8988T (cell line): ENCODE data around the gene DACT1.

Source experiments
- DNase-seq: peaks from one replicate; pipeline ENCODE4 v3.0.0; 2011

DACT1 gene

DNA sequence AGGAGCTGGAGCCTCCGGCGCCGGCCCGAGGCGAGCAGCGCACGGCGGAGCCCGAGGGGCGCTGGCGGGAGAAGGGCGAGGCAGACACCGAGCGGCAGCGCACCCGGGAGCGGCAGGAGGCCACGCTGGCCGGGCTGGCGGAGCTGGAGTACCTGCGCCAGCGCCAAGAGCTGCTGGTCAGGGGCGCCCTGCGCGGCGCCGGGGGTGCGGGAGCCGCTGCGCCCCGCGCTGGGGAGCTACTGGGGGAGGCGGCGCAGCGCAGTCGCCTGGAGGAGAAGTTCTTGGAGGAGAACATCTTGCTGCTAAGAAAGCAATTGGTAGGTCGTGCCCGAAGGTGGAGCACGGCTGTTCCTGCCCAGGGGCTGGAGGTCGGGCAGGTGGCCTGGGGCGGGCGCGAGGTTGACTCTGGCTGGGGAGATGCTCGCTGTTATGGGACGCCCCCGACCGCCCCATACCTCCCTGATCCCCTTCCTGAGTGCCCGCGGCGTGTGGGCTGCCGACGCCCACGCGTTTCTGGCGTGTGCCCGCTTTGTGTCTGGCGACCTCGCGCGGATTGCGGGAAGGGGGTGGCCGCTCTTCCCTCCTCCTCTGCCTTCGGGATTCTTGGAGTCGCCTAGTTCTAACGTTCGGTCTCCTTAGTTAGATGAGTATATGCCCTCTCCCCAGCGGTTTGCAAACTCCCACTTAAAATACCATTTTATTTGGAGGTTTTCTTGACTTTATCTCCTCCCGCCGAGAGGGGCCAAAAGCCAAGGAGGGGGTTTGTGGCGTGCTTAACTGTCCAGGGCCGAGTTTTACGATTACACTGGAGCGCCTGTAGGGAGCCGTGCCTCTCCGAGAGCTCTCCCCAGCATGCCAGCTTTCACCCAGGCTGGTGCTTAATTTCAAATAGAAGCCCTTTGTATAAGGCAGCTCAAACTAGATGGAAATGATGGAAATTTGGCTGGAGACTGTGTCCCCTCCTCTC is 752 bp downstream of the DACT1 start:
- DNase-seq, result peak; percentile 28

- no peak for DNase-seq
Observed at GRCh38 chr14:58639198-58639565, 1.4 kb downstream of the DACT1 start.

DNA sequence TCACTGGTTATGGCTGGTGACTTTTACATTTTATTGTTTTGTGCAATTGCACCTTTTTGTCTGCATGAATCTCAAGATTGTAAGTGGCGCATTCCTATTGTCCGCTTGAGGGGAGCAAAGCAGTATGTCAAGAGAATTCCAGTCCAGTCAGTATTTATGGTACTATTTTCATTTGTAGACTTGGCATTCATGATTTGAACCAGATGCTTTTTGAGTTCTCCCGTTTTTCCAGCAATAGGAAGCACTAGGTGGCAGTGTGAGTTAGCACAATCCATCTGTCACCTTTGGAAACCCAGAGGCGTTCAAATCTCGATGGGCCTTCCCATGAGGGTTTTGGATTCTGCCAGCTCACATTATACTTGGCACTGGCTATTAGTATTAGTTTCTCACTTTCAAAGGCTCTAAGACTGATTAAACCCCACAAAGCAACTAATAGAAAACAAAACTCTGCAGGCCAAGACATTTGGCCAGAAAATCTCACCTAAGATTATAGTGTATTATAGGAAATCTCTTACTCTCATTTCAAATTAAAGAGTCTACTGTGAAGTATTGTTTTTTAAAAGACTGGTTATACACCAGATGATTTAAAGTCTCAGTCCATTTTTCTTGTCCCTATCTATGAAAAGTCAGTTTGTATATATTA is 2.2 kb downstream of the DACT1 start:
- DNase-seq, result peak; percentile 39

DNA sequence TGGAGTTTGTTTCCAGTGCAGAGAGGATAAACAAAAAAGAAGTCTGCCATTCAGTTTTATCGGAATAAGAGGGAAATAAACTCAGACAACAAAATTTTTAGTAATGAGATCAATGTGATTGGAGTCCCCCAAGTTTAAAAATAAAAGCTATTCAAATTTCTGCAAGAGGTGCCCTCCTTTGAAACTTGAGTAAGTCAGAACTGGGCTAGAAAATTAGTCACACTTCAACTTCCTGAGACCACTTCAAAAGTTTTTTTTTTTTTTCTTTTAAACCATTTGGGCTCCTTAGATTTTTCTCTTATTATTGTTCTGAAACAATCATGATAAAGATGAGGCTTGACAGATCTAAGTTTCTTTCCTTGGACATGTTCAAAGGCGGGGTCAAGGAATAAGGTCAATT is 3.2 kb downstream of the DACT1 start:
- no peak for DNase-seq

GRCh38 chr14:58641509-58641908 is 3.7 kb downstream of the DACT1 start:
- DNase-seq, result no peak

DNA sequence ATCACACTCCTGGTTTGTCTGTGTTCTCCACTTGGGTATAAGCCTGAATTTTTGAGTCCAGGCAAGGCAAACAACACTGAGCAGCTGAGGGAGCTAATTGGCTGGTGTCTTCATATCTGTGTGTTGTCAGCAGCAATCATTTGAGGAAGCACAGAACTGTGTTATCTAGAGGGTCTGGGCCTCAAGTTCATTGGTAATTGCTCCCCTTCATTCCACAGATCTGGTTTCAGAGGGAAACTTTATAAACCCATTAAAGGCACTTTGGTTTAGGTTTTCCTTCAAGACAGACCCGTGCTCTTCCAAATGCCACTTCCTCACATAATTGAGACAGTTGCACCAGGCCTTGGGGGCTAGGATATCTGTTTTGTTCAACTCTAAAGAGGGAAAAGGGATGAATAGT is 5.6 kb downstream of the DACT1 start:
- DNase-seq, result no peak

DNA sequence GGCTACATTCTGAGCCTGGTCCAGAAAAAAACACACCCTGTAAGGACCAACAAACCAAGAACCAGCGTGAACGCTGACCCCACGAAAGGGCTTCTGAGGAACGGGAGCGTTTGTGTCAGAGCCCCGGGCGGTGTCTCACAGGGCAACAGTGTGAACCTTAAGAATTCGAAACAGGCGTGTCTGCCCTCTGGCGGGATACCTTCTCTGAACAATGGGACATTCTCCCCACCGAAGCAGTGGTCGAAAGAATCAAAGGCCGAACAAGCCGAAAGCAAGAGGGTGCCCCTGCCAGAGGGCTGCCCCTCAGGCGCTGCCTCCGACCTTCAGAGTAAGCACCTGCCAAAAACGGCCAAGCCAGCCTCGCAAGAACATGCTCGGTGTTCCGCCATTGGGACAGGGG is 7.9 kb downstream of the DACT1 start:
- no peak for DNase-seq

- DNase-seq, result no peak
Observed at GRCh38 chr14:58646479-58646878, 8.7 kb downstream of the DACT1 start.

GRCh38 chr14:58647777-58648176 is 10.0 kb downstream of the DACT1 start:
- no peak for DNase-seq

GRCh38 chr14:58650857-58651256 is 13.1 kb downstream of the DACT1 start:
- DNase-seq, result no peak

DNA sequence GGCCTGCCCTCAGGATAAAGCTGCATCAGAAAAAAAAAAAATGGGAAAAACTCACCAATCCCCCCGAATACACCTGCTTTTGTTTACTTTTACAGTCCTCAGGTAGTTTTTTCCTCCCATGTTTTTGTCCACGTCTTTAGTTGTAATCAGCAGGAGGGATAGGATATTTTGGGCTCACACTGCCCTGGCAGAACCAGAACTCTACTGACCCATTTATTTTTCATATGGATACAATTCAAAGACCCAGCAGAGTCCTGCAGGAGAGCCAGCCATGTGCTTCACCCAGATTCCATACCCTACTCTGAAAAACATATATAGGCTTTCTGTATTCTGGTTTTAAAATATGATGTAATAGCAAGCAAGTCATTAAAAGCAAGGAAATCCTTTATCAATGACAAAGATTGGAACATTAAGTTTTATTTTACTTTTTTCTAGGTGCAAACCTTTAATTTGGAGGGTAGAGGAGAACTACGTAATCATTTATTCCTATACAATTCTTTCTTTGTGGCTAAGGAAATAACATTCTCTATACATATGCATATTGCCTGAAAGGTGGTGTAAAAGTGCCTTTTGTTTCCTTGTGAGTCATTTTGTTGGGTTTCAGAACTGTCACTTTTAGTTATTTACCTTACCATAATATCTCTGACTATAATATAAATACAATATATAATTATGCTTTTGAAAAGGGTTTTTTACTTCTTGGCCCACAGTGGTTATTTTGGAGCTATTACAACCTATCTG is 19.1 kb downstream of the DACT1 start:
- no peak for DNase-seq

- no peak for DNase-seq
Observed at GRCh38 chr14:58659061-58659460, 21.3 kb downstream of the DACT1 start.

DNA sequence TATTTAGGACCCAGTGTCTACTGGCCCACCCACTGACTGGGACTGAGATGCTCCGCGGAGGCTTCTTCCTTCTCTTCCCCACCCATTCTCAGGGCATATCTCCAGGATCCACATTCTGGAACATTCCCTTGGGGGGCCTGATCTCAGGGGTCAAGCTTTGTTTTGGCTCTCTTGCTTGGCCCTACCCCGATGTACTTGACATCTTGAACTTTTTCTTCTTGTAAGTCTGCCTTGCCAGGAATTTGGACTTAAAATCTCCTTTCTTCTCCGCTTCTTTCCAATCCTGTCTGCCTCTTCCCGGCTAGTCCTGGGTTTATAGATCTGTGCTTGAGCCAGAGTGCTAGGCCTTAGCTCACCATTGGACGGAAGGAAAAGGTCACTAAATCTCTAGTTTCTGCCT is 22.1 kb downstream of the DACT1 start:
- no peak for DNase-seq

- DNase-seq, result no peak
Observed at GRCh38 chr14:58660407-58660806, 22.6 kb downstream of the DACT1 start.

DNA sequence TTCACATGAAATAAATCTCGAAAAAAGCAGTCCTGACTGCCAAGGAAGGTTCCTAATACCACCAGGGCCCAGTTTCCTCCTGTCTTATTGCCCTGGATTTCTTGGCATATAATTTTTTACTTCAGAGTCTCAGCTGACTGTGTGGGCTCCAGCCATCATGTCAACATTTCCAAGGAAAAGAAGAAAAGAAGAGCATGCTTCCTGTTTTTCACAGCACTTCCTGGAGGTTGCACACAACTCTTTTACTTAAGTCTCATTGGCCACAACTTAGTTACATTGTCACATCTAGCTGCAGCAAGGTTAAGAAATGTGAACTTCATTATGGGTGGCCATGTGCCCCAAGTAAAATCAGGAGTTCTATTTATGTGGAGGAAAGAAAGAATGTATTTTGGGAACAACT is 24.3 kb downstream of the DACT1 start:
- DNase-seq, result no peak

GRCh38 chr14:58662759-58663158 is 25.0 kb downstream of the DACT1 start:
- DNase-seq, result no peak

DNA sequence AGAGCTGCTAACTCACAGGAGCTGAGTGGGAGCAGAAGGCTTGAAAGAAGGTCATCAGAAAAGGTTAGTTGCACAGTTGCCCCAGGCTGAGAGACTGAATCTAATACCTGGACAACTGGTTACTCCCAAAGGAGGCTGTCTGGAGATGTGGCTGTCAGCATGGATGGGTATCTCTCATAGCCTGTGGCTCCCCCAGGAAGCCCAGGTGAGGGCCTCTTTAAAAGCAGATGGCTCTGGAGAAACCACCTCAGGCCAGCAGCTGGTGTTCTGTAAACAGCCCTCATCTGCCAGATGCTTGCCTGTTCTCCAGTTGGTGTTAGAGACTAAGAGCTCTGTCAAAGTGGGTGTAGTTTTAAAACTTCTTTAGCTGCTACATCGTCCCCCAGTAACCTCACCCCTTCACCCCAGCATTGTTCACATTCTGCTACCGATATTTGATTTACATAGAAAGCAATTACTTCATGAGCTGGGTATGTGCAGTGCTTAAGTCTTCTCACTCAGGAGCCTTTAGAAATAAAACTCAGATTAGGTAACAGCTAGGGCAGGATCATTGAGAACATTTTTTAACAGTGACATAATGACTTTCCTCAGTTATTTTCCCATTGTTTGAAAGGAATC is 25.8 kb downstream of the DACT1 start:
- DNase-seq, result no peak

- DNase-seq, result no peak
Observed at GRCh38 chr14:58665773-58666500, 28.2 kb downstream of the DACT1 start.

- DNase-seq, result no peak
Observed at GRCh38 chr14:58666737-58667136, 29.0 kb downstream of the DACT1 start.

DNA sequence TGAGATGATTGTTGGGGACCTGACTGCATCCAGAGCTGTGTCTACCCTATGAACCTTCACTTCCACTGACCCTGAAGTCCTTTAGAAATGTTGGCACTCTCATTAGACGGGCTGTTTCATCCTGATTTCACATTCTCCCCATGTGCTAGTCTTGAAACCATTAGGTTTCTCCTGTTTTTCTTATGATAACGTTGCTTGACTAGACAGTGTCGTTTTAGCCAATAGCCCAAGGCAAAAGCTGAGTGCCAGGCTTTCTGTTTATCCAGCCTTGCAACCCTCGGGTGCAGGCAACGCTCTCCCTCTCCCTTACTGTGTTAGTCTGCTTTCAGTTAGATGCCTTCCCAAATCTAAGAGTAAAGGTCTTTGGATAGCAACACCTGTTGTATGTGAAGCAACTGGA is 30.1 kb downstream of the DACT1 start:
- no peak for DNase-seq

DNA sequence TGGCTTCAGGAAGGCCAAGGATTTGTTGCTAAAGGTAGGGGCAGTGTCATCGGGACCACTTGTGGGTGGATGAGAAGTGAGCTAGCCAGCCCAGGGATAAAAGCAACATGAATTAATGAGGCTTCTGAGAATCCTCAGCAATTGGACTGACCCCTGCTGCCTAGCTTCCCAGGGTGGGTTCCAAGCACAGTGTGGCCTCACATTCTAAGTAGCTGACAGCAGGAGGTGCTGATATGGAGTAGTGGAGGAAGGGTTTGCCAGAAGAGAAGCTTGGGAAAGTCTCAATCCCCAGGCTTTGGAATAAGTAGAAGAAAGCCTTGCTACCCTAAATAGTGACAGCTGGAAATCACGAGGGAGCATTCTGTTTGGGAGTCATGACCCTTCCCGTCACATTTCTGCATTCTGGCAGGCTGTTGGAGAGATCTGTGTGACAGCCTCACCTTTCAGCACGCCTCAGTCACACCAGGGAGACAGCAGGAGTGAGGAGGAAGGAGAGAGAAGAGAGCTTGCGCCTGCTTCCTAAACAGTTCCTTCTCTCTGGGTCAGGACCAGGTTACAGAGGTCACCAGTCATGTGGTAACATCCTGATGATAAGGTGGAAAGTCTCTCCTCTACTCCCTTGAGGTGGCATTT is 31.2 kb downstream of the DACT1 start:
- no peak for DNase-seq

GRCh38 chr14:58669556-58670200 is 31.9 kb downstream of the DACT1 start:
- DNase-seq, result no peak
